B cell (primary cell): ENCODE measurements around the gene BRIP1. TPM values are rescaled to one million over a fixed set of nuclear protein-coding genes. Genes with fewer than 3 reads are reported as not detected.

Source experiments
- ATAC-seq: fragments of 200-7000 bp; cut with Tn5 transposase; one replicate; pipeline ENCODE4 v1.10.0; 2021; ENCODE audit warnings: low read depth, mild to moderate bottlenecking, moderate number of reproducible peaks, moderate library complexity
- CTCF ChIA-PET: fragments of 350-600 bp; sonication (Branson Sonifier 250); formaldehyde crosslinking; loops from one replicate; lab custom pipeline; 2021; ENCODE audit warnings: antibody characterized with exemption, inconsistent platforms; lab: Charles Lee
- POLR2A ChIA-PET: fragments of 350-600 bp; sonication (Branson Sonifier 250); formaldehyde crosslinking; loops from one replicate; lab custom pipeline; 2021; ENCODE audit warnings: antibody characterized with exemption; lab: Charles Lee
- DNase-seq: peaks from one replicate; pipeline ENCODE4 v3.0.0; 2013
- H2AFZ ChIP-seq: 2 replicates; pipeline ENCODE4 v1.6.1; 2012; ENCODE audit warnings: mild to moderate bottlenecking, low read depth, low read length; ENCODE audit not compliant: insufficient read depth, poor library complexity, severe bottlenecking
- H3K27ac ChIP-seq, 2 donors: 1 replicate in 1 of 2; 2 replicates in 1 of 2; pipeline ENCODE4 v1.5.1; 2012 to 2013; ENCODE audit warnings: low read length in 2 of 2, mild to moderate bottlenecking in 2 of 2, moderate library complexity in 1 of 2
- H3K27me3 ChIP-seq, 4 experiments: fragments of 200-600 bp in 1 of 4; sonication (generic) in 1 of 4; replicated peaks in 1 of 4; 1 replicate in 2 of 4; 2 replicates in 2 of 4; pipeline versions ENCODE4 v1.6.1 to v1.7.0; 2013 to 2016; ENCODE audit warnings: low read length in 3 of 4, mild to moderate bottlenecking in 2 of 4, mixed read lengths in 1 of 4, moderate library complexity in 1 of 4; ENCODE audit not compliant: insufficient read depth in 4 of 4, control insufficient read depth in 3 of 4; ENCODE audit errors: control extremely low read depth in 1 of 4
- H3K36me3 ChIP-seq, 2 experiments: replicated peaks in 1 of 2; 1 replicate in 1 of 2; 2 replicates in 1 of 2; pipeline versions ENCODE4 v1.6.1 to v1.7.1; 2013; ENCODE audit warnings: low read length in 1 of 2; ENCODE audit not compliant: insufficient read depth in 2 of 2, control insufficient read depth in 1 of 2; ENCODE audit errors: control extremely low read depth in 1 of 2, extremely low read depth in 1 of 2
- H3K4me1 ChIP-seq, 2 donors: fragments of 200-600 bp in 1 of 2; sonication (generic) in 1 of 2; 1 replicate in 1 of 2; 2 replicates in 1 of 2; pipeline versions ENCODE4 v1.5.1 to v1.6.1; 2013 to 2017; ENCODE audit warnings: low read length in 2 of 2; ENCODE audit not compliant: control insufficient read depth in 2 of 2, insufficient read depth in 2 of 2
- H3K4me2 ChIP-seq: replicated peaks from 2 replicates; pipeline ENCODE3; 2012; ENCODE audit warnings: mild to moderate bottlenecking, low read depth, low read length; ENCODE audit not compliant: poor library complexity, severe bottlenecking
- H3K4me3 ChIP-seq, 5 experiments: fragments of 200-600 bp in 1 of 5; sonication (generic) in 1 of 5; 1 replicate in 3 of 5; 2 replicates in 2 of 5; pipeline versions ENCODE4 v1.5.1 to v1.7.0; 2011 to 2016; ENCODE audit warnings: low read length in 4 of 5, mild to moderate bottlenecking in 4 of 5, low read depth in 2 of 5, control low read depth in 1 of 5, moderate library complexity in 1 of 5; ENCODE audit not compliant: insufficient read depth in 1 of 5; ENCODE audit errors: control extremely low read depth in 1 of 5, extremely low read depth in 1 of 5
- H3K79me2 ChIP-seq: fragments of 200-600 bp; sonication (generic); one replicate; pipeline ENCODE4 v1.6.0; 2016; ENCODE audit warnings: low read length; ENCODE audit not compliant: control insufficient read depth, insufficient read depth
- H3K9ac ChIP-seq: fragments of 200-600 bp; sonication (generic); 2 replicates; pipeline ENCODE4 v1.6.1; 2017; ENCODE audit warnings: mild to moderate bottlenecking, low read length, moderate library complexity
- H3K9me3 ChIP-seq, 3 donors: one replicate each; pipeline versions ENCODE4 v1.6.1 to v1.7.1; 2013; ENCODE audit warnings: low read length in 2 of 3; ENCODE audit not compliant: control insufficient read depth in 2 of 3, insufficient read depth in 1 of 3; ENCODE audit errors: control extremely low read depth in 1 of 3
- H4K20me1 ChIP-seq: 2 replicates; pipeline ENCODE4 v1.6.0; 2012; ENCODE audit warnings: mild to moderate bottlenecking, low read length; ENCODE audit not compliant: insufficient read depth, control insufficient read depth, poor library complexity, severe bottlenecking
- H3K27ac Mint-ChIP-seq: one replicate; pipeline ENCODE4 v1.8.0; 2021; ENCODE audit warnings: mixed read lengths
- H3K27me3 Mint-ChIP-seq: one replicate; pipeline ENCODE4 v1.8.0; 2021; ENCODE audit warnings: mixed read lengths
- H3K4me1 Mint-ChIP-seq: one replicate; pipeline ENCODE4 v1.8.0; 2021; ENCODE audit warnings: mixed read lengths
- H3K4me3 Mint-ChIP-seq: one replicate; pipeline ENCODE4 v1.8.0; 2021; ENCODE audit warnings: mixed read lengths
- H3K9me3 Mint-ChIP-seq: one replicate; pipeline ENCODE4 v1.8.0; 2022; ENCODE audit warnings: mixed read lengths; ENCODE audit not compliant: insufficient read depth
- CTCF ChIP-seq: fragments of 200-600 bp; IDR thresholded peaks from one replicate; pipeline ENCODE4 v1.8.0; 2022; ENCODE audit warnings: antibody characterized with exemption, mild to moderate bottlenecking
- EZH2 ChIP-seq: IDR thresholded peaks from 2 replicates; pipeline ENCODE4 v1.6.1; 2012; ENCODE audit warnings: borderline replicate concordance, low read depth, mild to moderate bottlenecking, moderate library complexity, low read length; ENCODE audit not compliant: insufficient read depth, poor library complexity, severe bottlenecking
- WGBS: methylation state at CpG from one replicate; pipeline ENCODE4 v1.1.5; 2013; ENCODE audit warnings: missing lambda C conversion rate; ENCODE audit not compliant: insufficient coverage; 5-methylcytosine and 5-hydroxymethylcytosine counted together
- intact Hi-C: fragments of 100-400 bp; cut with micrococcal nuclease; formaldehyde crosslinking; loops from one replicate; pipeline ENCODE4 v1.10.0; 2022
- polyA plus RNA-seq: library from polyadenylated mRNA; depleted of rRNA; stranded (reverse); fragments of >200 nt; gene quantifications from 2 replicates; pipeline ENCODE4 v1.2.3, GENCODE V29; 2012
- total RNA-seq, 2 donors: library from RNA; stranded (reverse); fragments of 120-200 nt in 1 of 2; gene quantifications; 1 replicate in 1 of 2; 2 replicates in 1 of 2; pipeline versions ENCODE4 v1.2.3 to v1.2.4, GENCODE V29; 2013 to 2022

BRIP1 gene
- total and polyA plus RNA-seq, 2 donors (not counting 1 experiment from before 2014, with no cell fraction given) = 0.89 to 2.4 TPM

DNA sequence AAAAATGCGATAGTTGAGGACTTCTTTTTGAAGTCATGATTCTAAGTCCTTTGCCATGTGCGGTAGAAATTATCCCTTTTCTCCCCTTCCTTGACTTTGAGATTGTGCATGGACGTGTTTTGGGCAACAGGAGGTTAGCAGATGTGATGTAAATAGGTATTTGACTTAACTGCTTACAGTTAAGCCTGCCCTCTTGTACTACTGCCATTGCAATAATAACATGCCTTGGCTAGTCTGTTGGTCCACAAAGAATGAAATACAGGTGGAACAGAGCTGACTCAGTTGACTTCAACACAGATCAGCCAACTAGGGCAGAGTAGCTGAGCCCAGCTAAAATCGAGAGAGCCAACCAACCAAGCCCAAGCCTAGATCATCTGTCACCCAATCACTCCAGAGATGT is 125.5 kb downstream of the BRIP1 start:
- no peaks in the 10 kb centered on the region for H4K20me1 ChIP-seq
- POLR2A ChIA-PET = no interaction called here

GRCh38 chr17:61736438-61736837 is 126.9 kb downstream of the BRIP1 start:
- Histone ChIP-seq H3K4me1 (no peaks in the 10 kb centered on the region), H3K4me3 (no peak overlapping the region), H3K9ac (no peak overlapping the region), H3K79me2 (no peaks in the 10 kb centered on the region), H4K20me1 (no peaks in the 10 kb centered on the region), H3K4me2 (no peak overlapping the region), H3K27me3 (no peaks in the 10 kb centered on the region), H3K36me3 (no peaks in the 10 kb centered on the region), H3K27ac (no peak overlapping the region), H3K9me3 (peaks cover 2 to 4% (median 4%) of the 10 kb centered on the region in 3 donors), H2AFZ (no peak overlapping the region)
- ATAC-seq (no peak), DNase-seq (no peak)
- H3K4me1 Mint-ChIP-seq = no peaks in the 10 kb centered on the region
- no peak for TF ChIP-seq CTCF
- no peak for TF ChIP-seq EZH2
- no peaks in the 10 kb centered on the region for H3K27me3 Mint-ChIP-seq
- peaks cover 11% of the 10 kb centered on the region for H3K9me3 Mint-ChIP-seq
- no peak overlapping the region for H3K27ac Mint-ChIP-seq
- intact Hi-C loops = no loop called here
- no peak overlapping the region for H3K4me3 Mint-ChIP-seq
- ChIA-PET POLR2A (no interaction called here), CTCF (interaction anchor here (0.7 kb wide), 1 partner anchor 27 kb away, joined by 4 read pairs; no protein-coding TSS in a partner anchor)

More for the DNA sequence above, 125.5 kb downstream of the BRIP1 start:
- no peak for ATAC-seq
- Histone ChIP-seq H2AFZ (no peak overlapping the region), H3K36me3 (no peaks in the 10 kb centered on the region), H3K4me2 (no peak overlapping the region), H3K9me3 (peaks cover 3 to 5% (median 4%) of the 10 kb centered on the region in 3 donors), H3K9ac (no peak overlapping the region), H3K4me3 (no peak overlapping the region), H3K4me1 (no peaks in the 10 kb centered on the region), H3K27me3 (no peaks in the 10 kb centered on the region), H3K79me2 (no peaks in the 10 kb centered on the region), H3K27ac (no peak overlapping the region)
- WGBS = no CpG with 5 or more reads among the region's 4 CpGs
- intact Hi-C loops = no loop called here
- Mint-ChIP-seq H3K4me1 (no peaks in the 10 kb centered on the region), H3K27ac (no peak overlapping the region), H3K27me3 (no peaks in the 10 kb centered on the region), H3K9me3 (peaks cover 13% of the 10 kb centered on the region), H3K4me3 (no peak overlapping the region)
- no peak for DNase-seq
- CTCF ChIA-PET = no interaction called here
- TF ChIP-seq CTCF (no peak), EZH2 (no peak)
